NCI-H2107 treated with DMSO at 0.1 percent for 48 hours (cell line): ENCODE measurements around the gene SNCB.
"Not testable (repeated sequence)": the region's sequence is repeated elsewhere in the genome, so short reads cannot be mapped to it uniquely, and the experiment has no call there.

Experiments
- DNase-seq: peaks from one replicate; lab custom pipeline; 2025; ENCODE audit not compliant: unreplicated experiment; lab: John Stamatoyannopoulos, UW

Gene SNCB

GRCh38 chr5:176601901-176602482 is 28.3 kb downstream of the SNCB start:
- DNase-seq: no peak

GRCh38 chr5:176599749-176600430 is 30.4 kb downstream of the SNCB start:
- DNase-seq: not testable (repeated sequence)

- DNase-seq: no peak
These were observed 32.6 kb downstream of the SNCB start for GRCh38 chr5:176597417-176598389.

GRCh38 chr5:176596689-176597416 is 33.5 kb downstream of the SNCB start:
- DNase-seq: no peak

DNA sequence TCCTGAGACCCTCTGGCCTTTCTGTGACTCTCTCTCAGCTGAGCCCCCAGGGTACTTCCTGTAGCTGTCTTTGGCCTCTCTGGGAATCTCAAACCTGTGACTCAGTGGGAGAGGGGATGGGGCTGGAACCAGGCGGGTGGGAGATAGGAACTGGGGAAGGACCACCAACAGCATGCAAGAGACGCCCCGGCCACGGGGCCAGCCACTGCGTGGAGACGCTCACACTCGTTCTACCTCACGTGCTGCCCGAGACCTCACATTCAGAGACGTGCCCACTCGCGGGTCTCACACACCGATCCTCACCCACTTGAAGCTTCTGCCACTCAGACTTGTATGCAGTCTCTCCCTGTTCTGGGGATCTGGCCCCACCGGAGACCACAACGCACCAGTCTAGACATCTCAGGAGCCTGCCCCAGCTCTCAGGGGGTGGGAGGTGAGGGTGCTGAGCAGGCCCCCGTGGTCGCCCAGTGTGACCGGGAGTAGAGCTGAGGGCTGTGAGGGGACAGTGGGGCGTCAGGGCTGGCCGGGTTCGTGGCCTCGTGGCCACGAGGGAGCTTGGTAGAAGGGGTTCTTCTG is 34.2 kb downstream of the SNCB start:
- DNase-seq: no peak

- DNase-seq: no peak
These were observed 34.9 kb downstream of the SNCB start for GRCh38 chr5:176595386-176595943.

DNA sequence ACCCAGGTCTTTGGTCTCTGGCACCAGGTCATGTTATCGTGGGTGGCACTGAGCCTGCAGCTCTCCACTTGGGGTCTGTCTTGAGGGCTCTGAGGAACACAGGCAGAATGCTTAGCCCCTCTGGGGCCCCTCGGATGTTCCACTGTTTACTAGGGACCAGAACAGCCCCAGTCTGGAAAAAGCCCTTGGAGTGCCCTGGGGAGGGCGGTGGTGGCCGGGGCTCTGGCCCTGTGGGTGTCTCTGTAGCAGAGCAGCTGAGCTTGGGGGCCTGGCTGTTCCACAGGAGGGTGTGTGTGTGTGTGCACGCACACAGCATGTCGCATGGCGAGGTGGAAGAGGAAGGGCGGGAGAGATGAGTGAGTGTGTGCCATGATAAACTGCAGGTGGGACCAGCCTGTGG is 35.8 kb downstream of the SNCB start:
- DNase-seq: no peak

DNA sequence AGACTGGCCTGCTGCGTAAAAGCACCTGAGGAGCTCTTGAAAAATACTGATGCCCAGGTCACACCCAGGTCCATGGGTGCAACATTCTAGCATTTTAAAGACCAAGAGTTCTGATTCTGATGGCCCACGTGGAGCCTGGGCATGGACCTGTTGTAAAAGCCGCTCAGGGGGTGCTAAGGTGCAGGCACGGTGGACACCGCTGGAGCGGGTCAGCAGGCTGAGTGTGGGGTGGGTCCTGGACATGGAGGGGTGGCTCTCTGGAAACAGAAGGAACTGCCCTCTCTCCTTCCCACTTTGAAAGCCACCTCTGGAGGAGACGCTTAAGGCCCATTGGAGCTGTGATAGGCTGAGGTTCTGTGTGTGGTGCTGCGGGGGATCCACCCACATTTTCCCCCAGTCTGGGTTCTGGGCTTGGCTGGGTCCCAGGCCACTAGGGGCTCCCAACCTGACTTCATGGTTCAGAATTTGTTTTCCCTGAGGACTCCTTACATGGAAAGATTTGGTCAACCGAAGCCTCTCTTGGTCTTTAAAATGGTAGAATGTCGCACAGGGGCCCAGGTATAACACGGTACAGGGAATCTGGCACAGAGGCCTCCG is 37.0 kb downstream of the SNCB start:
- no peak for DNase-seq

DNA sequence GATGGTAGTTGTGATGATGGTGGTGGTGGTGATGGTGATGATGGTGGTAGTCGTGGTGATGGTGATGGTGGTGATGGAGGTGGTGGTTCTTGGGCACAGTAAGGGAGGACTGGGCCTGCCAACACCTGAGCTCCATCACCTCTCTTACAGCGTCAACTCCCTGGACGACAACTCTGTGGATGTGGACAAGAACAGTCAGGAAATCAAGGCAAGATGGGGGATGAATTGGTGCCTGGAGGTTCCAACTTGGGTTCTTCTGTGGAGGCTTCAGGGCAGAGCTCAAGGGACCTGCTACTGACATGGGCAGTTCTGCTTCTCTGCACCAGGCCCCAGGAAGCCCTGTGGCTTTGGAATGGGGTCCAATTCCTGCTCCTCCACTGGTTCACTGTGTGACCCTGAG is 37.8 kb downstream of the SNCB start:
- no peak for DNase-seq

- not testable (repeated sequence) for DNase-seq
These were observed 38.7 kb downstream of the SNCB start for GRCh38 chr5:176591667-176592066.

- DNase-seq: peak; percentile 17
These were observed 40.2 kb downstream of the SNCB start for GRCh38 chr5:176590035-176590717.

DNA sequence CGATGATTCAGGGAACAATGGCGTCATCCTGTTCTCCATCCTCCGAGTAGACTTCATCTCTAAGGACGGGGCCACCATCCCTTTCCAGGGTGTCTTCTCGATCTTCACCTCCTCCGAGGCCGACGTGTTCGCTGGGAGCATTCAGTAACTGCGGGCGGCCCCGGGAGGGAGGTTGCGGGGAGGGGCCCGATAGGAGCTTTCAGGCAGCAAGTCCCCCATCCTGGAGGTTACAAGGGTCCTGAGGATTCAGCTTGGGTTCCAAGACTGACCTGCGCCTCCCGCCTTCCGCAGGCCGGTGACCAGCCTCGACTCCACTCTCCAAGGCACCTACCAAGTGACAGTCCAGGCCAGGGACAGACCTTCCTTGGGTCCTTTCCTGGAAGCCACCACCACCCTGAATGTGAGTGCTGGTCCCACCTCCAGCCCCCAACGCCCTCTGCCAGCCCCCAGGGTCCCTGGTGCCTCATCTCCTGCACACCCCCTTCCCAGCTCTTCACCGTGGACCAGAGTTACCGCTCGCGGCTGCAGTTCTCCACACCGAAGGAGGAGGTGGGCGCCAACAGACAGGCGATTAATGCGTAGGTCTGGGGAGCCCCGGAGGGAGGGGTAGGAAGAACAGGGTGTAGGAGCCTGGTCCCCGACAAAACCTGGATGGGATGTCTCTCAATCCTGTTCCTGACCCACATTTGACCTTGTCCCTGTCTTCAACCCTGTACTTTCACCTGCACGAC is 41.1 kb downstream of the SNCB start:
- DNase-seq: no peak

GRCh38 chr5:176588297-176588696 is 42.0 kb downstream of the SNCB start:
- DNase-seq: no peak

GRCh38 chr5:176587398-176587797 is 42.9 kb downstream of the SNCB start:
- DNase-seq: no peak

- no peak for DNase-seq
These were observed 47.3 kb downstream of the SNCB start for GRCh38 chr5:176583076-176583475.

DNA sequence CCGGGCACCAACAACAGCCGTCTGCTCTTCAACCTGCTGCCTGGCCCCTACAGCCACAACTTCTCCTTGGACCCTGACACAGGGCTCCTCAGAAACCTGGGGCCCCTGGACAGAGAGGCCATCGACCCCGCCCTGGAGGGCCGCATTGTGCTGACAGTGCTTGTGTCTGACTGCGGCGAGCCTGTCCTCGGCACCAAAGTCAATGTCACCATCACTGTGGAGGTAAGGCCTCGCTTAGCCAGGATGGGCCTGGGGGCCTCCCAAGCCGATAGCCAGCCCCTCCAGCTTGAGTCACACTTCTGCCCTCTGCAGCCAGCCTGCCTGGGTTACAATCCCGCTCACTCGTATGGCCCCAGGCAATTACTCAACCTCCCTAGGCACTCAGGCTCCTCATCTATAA is 49.0 kb downstream of the SNCB start:
- DNase-seq: no peak

- DNase-seq: no peak
These were observed 51.0 kb downstream of the SNCB start for GRCh38 chr5:176579323-176579722.

DNA sequence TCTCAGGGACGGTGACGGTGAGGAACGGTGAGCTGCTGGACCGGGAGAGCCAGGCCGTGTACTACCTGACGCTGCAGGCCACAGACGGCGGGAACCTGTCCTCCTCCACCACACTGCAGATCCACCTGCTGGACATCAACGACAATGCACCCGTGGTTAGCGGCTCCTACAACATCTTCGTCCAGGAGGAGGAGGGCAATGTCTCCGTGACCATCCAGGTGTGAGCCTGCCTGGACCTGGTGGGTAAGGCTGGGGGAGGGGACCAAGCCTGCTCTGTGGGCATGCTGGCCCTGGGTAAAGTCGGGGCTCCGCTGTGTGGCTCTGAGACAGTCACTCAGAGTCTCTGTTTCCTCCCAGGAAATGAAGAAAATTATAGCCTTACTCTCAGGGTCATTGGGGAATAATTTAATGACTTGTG is 51.9 kb downstream of the SNCB start:
- no peak for DNase-seq
